GM06990 (cell line): Measurements from ENCODE around the gene DMBX1.

Experiments used
- DNase-seq: peaks from one replicate; pipeline ENCODE4 v3.0.0-alpha.2; 2011; ENCODE audit not compliant: insufficient read length; ENCODE audit errors: extremely low read depth
- H3K27me3 ChIP-seq: replicated peaks from 2 replicates; pipeline ENCODE4 v1.6.0; 2011; ENCODE audit warnings: low read length; ENCODE audit not compliant: control insufficient read depth, insufficient read depth
- H3K36me3 ChIP-seq: 2 replicates; pipeline ENCODE4 v1.5.1; 2011; ENCODE audit warnings: low read length; ENCODE audit not compliant: control insufficient read depth, insufficient read depth
- H3K4me3 ChIP-seq: replicated peaks from 2 replicates; pipeline ENCODE4 v1.5.1; 2011; ENCODE audit warnings: low read depth, mild to moderate bottlenecking, control low read depth, low read length
- TF ChIP-seq, protein P1 (sequence below): IDR thresholded peaks from 2 replicates; pipeline ENCODE4 v1.5.1; 2011; ENCODE audit warnings: low read length, control low read depth, mild to moderate bottlenecking, inconsistent platforms; ENCODE audit not compliant: insufficient read depth, poor library complexity, severe bottlenecking

The DMBX1 gene

DNA sequence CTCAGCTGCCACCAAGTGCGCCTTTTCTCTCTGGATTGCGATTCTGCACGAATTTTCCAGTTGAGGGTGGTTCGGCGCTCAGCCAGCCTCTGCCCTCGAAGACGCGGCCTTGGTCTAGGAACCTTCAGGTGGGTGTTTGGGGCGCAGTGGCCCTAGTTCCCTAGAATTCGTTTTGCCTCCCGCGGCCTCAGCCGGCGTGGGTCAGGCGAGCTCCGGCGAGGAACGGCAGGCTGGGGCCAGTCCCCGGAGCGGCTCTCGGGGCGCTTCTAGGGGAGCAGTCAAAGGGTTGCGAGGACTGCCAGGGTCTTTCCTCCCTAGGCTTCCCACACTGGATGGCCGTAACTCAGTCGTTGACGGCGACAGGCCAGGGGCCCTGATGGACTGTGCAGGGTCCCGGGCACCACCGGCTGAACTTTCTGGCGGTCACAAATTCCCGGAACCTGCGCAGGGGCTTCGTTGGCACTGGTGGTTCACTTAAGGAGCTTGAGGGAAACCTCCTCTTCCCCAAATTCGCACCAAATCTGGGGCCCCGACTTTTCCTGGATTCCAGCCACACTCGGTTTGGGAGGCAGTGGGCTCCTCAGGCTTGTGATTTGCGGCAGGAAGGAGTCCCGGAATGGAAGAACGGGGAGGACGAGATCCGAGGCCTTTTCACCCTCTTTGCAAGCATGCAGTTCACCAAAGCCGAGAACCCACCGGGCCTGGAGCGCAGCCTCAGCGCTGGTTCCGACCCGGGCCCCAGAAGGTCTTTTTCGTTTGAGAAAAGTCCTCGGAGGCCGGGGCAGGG, 1.2 kb downstream of the DMBX1 start:
- peaks cover 14% of the 10 kb centered on the region for H3K27me3 ChIP-seq
- H3K36me3 ChIP-seq: no peaks in the 10 kb centered on the region
- TF ChIP-seq, protein P1, sequence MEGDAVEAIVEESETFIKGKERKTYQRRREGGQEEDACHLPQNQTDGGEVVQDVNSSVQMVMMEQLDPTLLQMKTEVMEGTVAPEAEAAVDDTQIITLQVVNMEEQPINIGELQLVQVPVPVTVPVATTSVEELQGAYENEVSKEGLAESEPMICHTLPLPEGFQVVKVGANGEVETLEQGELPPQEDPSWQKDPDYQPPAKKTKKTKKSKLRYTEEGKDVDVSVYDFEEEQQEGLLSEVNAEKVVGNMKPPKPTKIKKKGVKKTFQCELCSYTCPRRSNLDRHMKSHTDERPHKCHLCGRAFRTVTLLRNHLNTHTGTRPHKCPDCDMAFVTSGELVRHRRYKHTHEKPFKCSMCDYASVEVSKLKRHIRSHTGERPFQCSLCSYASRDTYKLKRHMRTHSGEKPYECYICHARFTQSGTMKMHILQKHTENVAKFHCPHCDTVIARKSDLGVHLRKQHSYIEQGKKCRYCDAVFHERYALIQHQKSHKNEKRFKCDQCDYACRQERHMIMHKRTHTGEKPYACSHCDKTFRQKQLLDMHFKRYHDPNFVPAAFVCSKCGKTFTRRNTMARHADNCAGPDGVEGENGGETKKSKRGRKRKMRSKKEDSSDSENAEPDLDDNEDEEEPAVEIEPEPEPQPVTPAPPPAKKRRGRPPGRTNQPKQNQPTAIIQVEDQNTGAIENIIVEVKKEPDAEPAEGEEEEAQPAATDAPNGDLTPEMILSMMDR: no peak
- DNase-seq: no peak
- H3K4me3 ChIP-seq: no peak overlapping the region

DNA sequence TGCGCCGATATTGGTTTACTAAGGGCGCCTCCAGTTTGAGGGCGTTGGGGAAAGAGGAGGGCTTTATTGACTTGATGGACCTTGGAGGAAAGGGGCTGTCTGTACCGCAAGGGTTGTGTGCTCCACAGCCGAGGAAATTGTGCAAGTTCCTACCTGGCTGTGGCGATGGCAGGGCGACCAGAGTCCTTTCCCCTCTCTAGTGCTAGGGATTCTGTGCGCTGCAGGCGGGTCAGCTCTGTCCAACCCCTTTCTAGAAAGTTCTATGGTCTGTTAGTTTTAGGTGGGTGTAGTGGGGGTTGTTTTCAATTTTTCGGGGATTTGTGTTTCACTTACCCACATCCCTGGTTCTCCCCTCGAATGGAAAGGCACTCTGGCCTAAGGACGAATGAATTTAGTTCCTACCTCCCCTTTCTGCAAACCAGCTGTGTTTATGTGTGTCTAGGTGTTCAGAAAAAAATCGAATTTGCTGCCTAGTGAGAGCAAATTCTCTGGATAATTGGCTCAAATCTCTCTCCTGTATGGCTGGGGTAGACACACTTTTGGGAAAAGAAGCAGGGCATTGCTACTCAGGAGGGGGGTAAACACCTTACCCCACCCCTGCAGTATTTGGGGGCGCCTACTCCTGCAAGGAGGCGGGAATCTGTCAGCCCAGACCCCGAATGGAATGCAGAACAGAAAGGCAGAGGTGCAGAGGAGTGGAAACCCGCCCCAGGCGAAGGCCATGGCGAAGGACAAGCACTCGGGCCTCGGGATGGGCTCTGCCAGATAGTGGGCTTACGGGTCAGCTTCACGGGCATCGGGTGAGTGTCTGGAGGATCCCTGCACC, 2.0 kb downstream of the DMBX1 start:
- H3K27me3 ChIP-seq: peaks cover 14% of the 10 kb centered on the region
- no peak for DNase-seq
- H3K36me3 ChIP-seq: no peaks in the 10 kb centered on the region
- H3K4me3 ChIP-seq: no peak overlapping the region
- TF ChIP-seq, protein P1: no peak

DNA sequence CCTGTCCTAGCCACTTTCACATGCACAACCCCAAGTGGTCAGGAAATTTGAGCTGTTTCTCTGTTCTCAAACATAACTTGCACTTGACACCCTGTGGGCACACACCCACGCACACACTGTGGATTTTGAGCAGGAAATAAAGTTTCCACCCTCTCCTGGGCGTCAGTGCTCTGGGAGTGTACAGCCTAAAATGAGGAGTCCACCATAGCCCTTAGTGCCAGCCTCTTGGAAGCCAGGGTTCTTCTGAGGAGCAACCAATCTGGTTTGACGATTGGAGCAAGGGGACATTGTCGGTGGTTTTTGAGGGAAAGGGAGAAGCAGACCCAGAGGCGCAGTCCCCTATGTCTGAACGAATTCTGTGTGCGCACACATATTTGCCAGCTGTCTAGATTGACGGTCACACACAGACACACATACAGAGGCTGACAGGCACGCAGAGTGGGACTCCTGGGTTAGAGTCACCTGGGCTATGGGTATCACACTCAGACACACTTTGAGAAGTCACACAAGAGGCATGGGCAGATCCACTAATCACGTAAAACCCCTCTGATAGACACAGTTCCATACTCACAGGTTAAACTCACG, 2.7 kb downstream of the DMBX1 start:
- no peak overlapping the region for H3K4me3 ChIP-seq
- TF ChIP-seq, protein P1: no peak
- H3K36me3 ChIP-seq: no peaks in the 10 kb centered on the region
- no peak for DNase-seq
- peaks cover 14% of the 10 kb centered on the region for H3K27me3 ChIP-seq

DNA sequence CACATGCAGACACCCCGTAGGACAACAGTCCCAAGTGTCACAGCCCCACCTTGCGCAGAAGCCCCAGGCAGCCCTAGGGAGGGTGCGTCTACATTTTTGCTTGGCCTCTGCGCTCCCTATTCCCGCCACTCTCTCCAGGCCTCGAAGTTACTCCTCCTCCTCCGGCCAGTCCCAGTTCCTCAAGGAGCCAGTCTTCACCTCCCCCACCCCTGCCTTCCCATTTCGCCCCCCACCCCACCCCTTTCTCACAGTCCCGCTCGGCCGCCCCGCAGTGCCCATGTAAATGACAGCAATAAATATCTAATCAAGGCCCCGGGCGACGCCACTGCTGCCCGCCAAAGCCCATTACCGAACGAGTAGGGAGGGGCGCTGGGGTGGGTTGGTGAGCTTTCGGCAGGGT, 3.2 kb downstream of the DMBX1 start:
- Histone ChIP-seq H3K36me3 (no peaks in the 10 kb centered on the region), H3K27me3 (peaks cover 14% of the 10 kb centered on the region), H3K4me3 (no peak overlapping the region)
- TF ChIP-seq, protein P1: no peak
- no peak for DNase-seq

DNA sequence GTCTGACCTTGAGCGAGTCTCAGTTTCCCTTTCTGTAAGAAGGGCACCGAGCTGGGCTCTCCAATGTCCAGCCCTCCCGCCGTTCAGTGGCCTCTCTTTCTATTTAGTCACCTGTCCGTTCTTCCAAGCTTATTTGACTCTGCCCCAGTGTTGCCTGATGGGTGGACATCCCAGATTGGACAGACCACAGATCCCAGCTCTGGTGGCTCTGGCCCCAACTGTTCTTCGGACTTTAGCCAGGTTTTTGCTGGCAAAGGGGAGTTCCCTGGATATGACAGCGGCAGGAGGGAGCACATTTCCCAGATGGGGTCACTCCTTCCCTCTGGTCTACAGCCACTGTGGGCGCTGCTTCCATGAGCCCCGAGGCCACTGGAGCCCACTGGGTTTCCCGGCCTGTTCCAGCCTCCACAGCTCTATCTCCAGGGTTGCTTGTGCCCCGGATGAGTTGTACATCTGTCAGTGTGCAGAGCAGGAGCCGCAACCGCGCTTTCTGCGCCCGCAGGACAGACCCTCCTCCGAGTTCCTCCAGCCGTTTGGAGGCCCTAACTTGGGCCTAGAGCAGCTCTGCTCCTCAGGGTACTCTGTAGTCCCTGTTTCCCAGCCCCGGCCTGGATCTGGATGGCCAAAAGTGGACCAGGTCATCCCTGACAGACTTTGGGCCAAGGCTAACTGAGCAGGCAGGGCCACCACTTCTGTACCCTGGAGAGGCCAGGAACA, 3.8 kb downstream of the DMBX1 start:
- TF ChIP-seq, protein P1: no peak
- DNase-seq: no peak
- Histone ChIP-seq H3K4me3 (no peak overlapping the region), H3K36me3 (no peaks in the 10 kb centered on the region), H3K27me3 (peaks cover 11% of the 10 kb centered on the region)
